DOHH2 (cell line): ENCODE measurements around the gene ARV1.

Experiments used
- H3F3A ChIP-seq: fragments of 200-600 bp; sonication (generic), shearing (Covaris generic); 2 replicates; pipeline ENCODE4 v1.6.0; 2016; ENCODE audit warnings: antibody characterized with exemption, mild to moderate bottlenecking; ENCODE audit not compliant: control insufficient read depth, insufficient read depth
- H3K27ac ChIP-seq: fragments of 200-600 bp; sonication (generic); 2 replicates; pipeline ENCODE4 v1.5.1; 2014; ENCODE audit warnings: low read depth, mild to moderate bottlenecking, low read length, moderate library complexity
- H3K27me3 ChIP-seq: fragments of 200-600 bp; sonication (generic); 2 replicates; pipeline ENCODE4 v1.6.1; 2014; ENCODE audit warnings: mild to moderate bottlenecking, low read length, mixed read lengths; ENCODE audit not compliant: control insufficient read depth
- H3K36me3 ChIP-seq: fragments of 200-600 bp; sonication (generic); 2 replicates; pipeline ENCODE4 v1.6.1; 2014; ENCODE audit warnings: mild to moderate bottlenecking, low read length, moderate library complexity, mixed read lengths; ENCODE audit not compliant: control insufficient read depth
- H3K4me1 ChIP-seq: fragments of 200-600 bp; sonication (generic); 2 replicates; pipeline ENCODE4 v1.6.1; 2014; ENCODE audit warnings: mild to moderate bottlenecking, low read length, mixed read lengths; ENCODE audit not compliant: control insufficient read depth
- H3K4me2 ChIP-seq: fragments of 200-600 bp; sonication (generic); 2 replicates; pipeline ENCODE4 v1.6.0; 2014; ENCODE audit warnings: mild to moderate bottlenecking, low read length, moderate library complexity
- H3K4me3 ChIP-seq: fragments of 200-600 bp; sonication (generic); 2 replicates; pipeline ENCODE4 v1.5.1; 2014; ENCODE audit warnings: mild to moderate bottlenecking, low read length, mixed read lengths
- H3K79me2 ChIP-seq: fragments of 200-600 bp; sonication (generic); 2 replicates; pipeline ENCODE4 v1.6.1; 2014; ENCODE audit warnings: mild to moderate bottlenecking, low read length, mixed read lengths; ENCODE audit not compliant: control insufficient read depth
- H3K9me2 ChIP-seq: fragments of 200-600 bp; sonication (generic); replicated peaks from 2 replicates; pipeline ENCODE4 v1.6.1; 2014; ENCODE audit warnings: mild to moderate bottlenecking, low read length, mixed read lengths; ENCODE audit not compliant: control insufficient read depth
- H3K9me3 ChIP-seq: fragments of 200-600 bp; sonication (generic); 2 replicates; pipeline ENCODE4 v1.6.1; 2014; ENCODE audit warnings: antibody characterized with exemption, low read length, mixed read lengths; ENCODE audit not compliant: control insufficient read depth, insufficient read depth
- H4K20me1 ChIP-seq: fragments of 200-600 bp; sonication (generic); 2 replicates; pipeline ENCODE4 v1.6.0; 2014; ENCODE audit warnings: low read depth, mild to moderate bottlenecking, antibody characterized with exemption, low read length, moderate library complexity; ENCODE audit not compliant: control insufficient read depth, insufficient read depth
- EZH2phosphoT487 ChIP-seq: fragments of 200-600 bp; sonication (generic); IDR thresholded peaks from 2 replicates; pipeline ENCODE4 v1.6.1; 2017; ENCODE audit warnings: borderline replicate concordance, mild to moderate bottlenecking, antibody characterized with exemption, low read length, moderate library complexity, mixed read lengths
- TF ChIP-seq, protein P1 (sequence below): fragments of 200-600 bp; sonication (generic); IDR thresholded peaks from one replicate; pipeline ENCODE4 v1.5.1; 2014; ENCODE audit warnings: antibody characterized with exemption, mild to moderate bottlenecking, low read depth, low read length; ENCODE audit not compliant: poor library complexity, severe bottlenecking

The ARV1 gene

DNA sequence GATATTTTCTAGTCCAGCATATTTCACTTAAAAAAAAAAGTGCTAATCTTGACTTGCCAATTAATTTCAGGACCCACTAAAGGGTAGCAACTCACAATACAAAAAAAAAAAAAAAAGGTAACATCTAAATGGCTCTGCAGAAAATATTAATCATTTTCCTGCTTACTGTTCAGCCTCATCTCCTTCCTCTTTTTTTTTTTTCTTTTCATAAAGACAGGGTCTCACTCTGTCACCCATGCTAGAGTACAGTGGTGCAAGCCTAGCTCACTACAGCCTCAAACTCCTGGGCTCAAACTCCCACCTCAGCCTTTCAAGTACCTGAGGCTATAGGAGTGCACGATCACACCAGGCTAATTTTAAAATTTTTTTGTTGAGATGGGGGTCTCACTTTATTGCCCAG is 30.6 kb upstream of the ARV1 start:
- peak overlapping the region; percentile 31; the same call in 1 of the 2 replicates for H3K27ac ChIP-seq
- H3K4me2 ChIP-seq, result peak overlapping the region; percentile 50
- H3K4me1 ChIP-seq, result peaks cover 36% of the 10 kb centered on the region
- TF ChIP-seq, protein P1, sequence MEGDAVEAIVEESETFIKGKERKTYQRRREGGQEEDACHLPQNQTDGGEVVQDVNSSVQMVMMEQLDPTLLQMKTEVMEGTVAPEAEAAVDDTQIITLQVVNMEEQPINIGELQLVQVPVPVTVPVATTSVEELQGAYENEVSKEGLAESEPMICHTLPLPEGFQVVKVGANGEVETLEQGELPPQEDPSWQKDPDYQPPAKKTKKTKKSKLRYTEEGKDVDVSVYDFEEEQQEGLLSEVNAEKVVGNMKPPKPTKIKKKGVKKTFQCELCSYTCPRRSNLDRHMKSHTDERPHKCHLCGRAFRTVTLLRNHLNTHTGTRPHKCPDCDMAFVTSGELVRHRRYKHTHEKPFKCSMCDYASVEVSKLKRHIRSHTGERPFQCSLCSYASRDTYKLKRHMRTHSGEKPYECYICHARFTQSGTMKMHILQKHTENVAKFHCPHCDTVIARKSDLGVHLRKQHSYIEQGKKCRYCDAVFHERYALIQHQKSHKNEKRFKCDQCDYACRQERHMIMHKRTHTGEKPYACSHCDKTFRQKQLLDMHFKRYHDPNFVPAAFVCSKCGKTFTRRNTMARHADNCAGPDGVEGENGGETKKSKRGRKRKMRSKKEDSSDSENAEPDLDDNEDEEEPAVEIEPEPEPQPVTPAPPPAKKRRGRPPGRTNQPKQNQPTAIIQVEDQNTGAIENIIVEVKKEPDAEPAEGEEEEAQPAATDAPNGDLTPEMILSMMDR, result no peak
- peaks cover 30% of the 10 kb centered on the region for H3K36me3 ChIP-seq
- H4K20me1 ChIP-seq, result no peaks in the 10 kb centered on the region
- H3K9me3 ChIP-seq, result no peaks in the 10 kb centered on the region
- no peaks in the 10 kb centered on the region for H3K79me2 ChIP-seq
- no peaks in the 10 kb centered on the region for H3K9me2 ChIP-seq
- H3F3A ChIP-seq, result no peaks in the 10 kb centered on the region
- H3K27me3 ChIP-seq, result no peaks in the 10 kb centered on the region
- H3K4me3 ChIP-seq, result peak overlapping the region; percentile 25; the same call in 1 of the 2 replicates

- H3K4me2 ChIP-seq, result peak overlapping the region; percentile 50
These were observed 30.0 kb upstream of the ARV1 start for GRCh38 chr1:230948903-230949302.

DNA sequence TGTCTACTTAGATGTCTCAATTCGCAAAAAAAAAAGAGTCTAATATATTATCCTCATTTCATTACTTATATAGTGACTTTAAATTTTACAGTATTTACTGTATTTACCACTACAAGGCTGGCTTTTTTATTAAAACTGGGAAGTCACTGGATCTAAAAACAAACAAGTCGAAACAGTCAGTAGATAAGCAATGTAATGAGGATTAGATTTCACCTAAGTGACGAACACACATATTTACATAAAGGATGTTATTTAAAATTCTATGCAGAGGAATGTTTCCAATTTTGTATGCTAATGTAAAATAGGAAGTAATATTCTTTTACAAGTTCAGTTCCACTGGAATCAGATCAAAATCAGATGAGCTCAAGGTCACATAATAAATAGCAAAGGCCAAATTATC is 28.5 kb upstream of the ARV1 start:
- Histone ChIP-seq H4K20me1 (no peaks in the 10 kb centered on the region), H3K27ac (no peak overlapping the region), H3K9me2 (no peaks in the 10 kb centered on the region), H3F3A (no peaks in the 10 kb centered on the region), H3K4me3 (no peak overlapping the region), H3K79me2 (no peaks in the 10 kb centered on the region), H3K36me3 (peaks cover 34% of the 10 kb centered on the region), H3K4me2 (peak overlapping the region; percentile 29), H3K27me3 (no peaks in the 10 kb centered on the region), H3K9me3 (no peaks in the 10 kb centered on the region), H3K4me1 (peaks cover 36% of the 10 kb centered on the region)
- TF ChIP-seq, protein P1, result no peak
- no peak for TF ChIP-seq EZH2phosphoT487

More at GRCh38 chr1:230948903-230949302, 30.0 kb upstream of the ARV1 start:
- Histone ChIP-seq H3K27me3 (no peaks in the 10 kb centered on the region), H3K4me3 (peak overlapping the region; percentile 1; the same call in 1 of the 2 replicates), H3K27ac (peak overlapping the region; percentile 31; the same call in 1 of the 2 replicates), H4K20me1 (no peaks in the 10 kb centered on the region), H3K9me2 (no peaks in the 10 kb centered on the region), H3K36me3 (peaks cover 30% of the 10 kb centered on the region), H3K9me3 (no peaks in the 10 kb centered on the region), H3K4me1 (peaks cover 36% of the 10 kb centered on the region), H3F3A (no peaks in the 10 kb centered on the region), H3K79me2 (no peaks in the 10 kb centered on the region)
- TF ChIP-seq EZH2phosphoT487, result no peak
- TF ChIP-seq, protein P1, result no peak

GRCh38 chr1:230957580-230957989 is 21.3 kb upstream of the ARV1 start:
- Histone ChIP-seq H4K20me1 (no peaks in the 10 kb centered on the region), H3K27ac (peak overlapping the region; percentile 90), H3K9me2 (no peaks in the 10 kb centered on the region), H3K36me3 (peaks cover 55% of the 10 kb centered on the region), H3K4me3 (peak overlapping the region; percentile 62), H3K4me1 (peaks cover 57% of the 10 kb centered on the region), H3K4me2 (peak overlapping the region; percentile 80), H3K27me3 (no peaks in the 10 kb centered on the region), H3F3A (peaks cover 24% of the 10 kb centered on the region), H3K9me3 (no peaks in the 10 kb centered on the region), H3K79me2 (peaks cover 36% of the 10 kb centered on the region)
- no peak for TF ChIP-seq EZH2phosphoT487
- TF ChIP-seq, protein P1, result no peak
